PFSK-1 (cell line): Measurements from ENCODE around the gene GGNBP2.

Source experiments
- FOXP2 ChIP-seq: optimal IDR thresholded peaks from 2 replicates; pipeline ENCODE3; 2011; ENCODE audit warnings: borderline replicate concordance, control low read depth, inconsistent platforms; ENCODE audit not compliant: insufficient read depth; ENCODE audit errors: extremely low read length, extremely low read depth
- POLR2AphosphoS5 ChIP-seq: IDR thresholded peaks from 2 replicates; pipeline ENCODE4 v1.6.1; 2012; ENCODE audit warnings: low read depth, mild to moderate bottlenecking, control low read depth, low read length, moderate library complexity
- SIN3A ChIP-seq: IDR thresholded peaks from 2 replicates; pipeline ENCODE4 v1.6.1; 2012; ENCODE audit warnings: mild to moderate bottlenecking, low read length, moderate library complexity, borderline replicate concordance; ENCODE audit not compliant: insufficient read depth
- TAF1 ChIP-seq: IDR thresholded peaks from 2 replicates; pipeline ENCODE4 v1.6.1; 2012; ENCODE audit warnings: low read length, control low read depth, borderline replicate concordance; ENCODE audit not compliant: insufficient read depth
- TF ChIP-seq, protein P1 (sequence below), 2 experiments: IDR thresholded peaks; 2 replicates each; pipeline versions ENCODE4 v1.6.1 to v1.8.0; 2011 to 2012; ENCODE audit warnings: low read depth in 2 of 2, low read length in 2 of 2, control low read depth in 1 of 2, inconsistent platforms in 1 of 2, mild to moderate bottlenecking in 1 of 2, moderate library complexity in 1 of 2; ENCODE audit not compliant: insufficient read depth in 1 of 2

GRCh38 chr17:36545465-36546417 lies 1.0 kb downstream of the GGNBP2 start:
- TF ChIP-seq, protein P1, sequence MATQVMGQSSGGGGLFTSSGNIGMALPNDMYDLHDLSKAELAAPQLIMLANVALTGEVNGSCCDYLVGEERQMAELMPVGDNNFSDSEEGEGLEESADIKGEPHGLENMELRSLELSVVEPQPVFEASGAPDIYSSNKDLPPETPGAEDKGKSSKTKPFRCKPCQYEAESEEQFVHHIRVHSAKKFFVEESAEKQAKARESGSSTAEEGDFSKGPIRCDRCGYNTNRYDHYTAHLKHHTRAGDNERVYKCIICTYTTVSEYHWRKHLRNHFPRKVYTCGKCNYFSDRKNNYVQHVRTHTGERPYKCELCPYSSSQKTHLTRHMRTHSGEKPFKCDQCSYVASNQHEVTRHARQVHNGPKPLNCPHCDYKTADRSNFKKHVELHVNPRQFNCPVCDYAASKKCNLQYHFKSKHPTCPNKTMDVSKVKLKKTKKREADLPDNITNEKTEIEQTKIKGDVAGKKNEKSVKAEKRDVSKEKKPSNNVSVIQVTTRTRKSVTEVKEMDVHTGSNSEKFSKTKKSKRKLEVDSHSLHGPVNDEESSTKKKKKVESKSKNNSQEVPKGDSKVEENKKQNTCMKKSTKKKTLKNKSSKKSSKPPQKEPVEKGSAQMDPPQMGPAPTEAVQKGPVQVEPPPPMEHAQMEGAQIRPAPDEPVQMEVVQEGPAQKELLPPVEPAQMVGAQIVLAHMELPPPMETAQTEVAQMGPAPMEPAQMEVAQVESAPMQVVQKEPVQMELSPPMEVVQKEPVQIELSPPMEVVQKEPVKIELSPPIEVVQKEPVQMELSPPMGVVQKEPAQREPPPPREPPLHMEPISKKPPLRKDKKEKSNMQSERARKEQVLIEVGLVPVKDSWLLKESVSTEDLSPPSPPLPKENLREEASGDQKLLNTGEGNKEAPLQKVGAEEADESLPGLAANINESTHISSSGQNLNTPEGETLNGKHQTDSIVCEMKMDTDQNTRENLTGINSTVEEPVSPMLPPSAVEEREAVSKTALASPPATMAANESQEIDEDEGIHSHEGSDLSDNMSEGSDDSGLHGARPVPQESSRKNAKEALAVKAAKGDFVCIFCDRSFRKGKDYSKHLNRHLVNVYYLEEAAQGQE (IDR thresholded peaks at IDR 0.05; ENCODE audit: insufficient read depth in 1 of 2, low read depth in 2 of 2, low read length in 2 of 2), result no peak
- TF ChIP-seq POLR2AphosphoS5 (peak; percentile 59), TAF1 (peak; percentile 68; the same call in 1 of the 2 replicates), SIN3A (peak; percentile 46; the same call in 1 of the 2 replicates), FOXP2 (peak; percentile 96)
